ENCODE measurements around the gene DIP2C. TPM values are rescaled to one million over a fixed set of nuclear protein-coding genes. Genes with fewer than 3 reads are reported as not detected.

DIP2C gene
- total RNA-seq, 2 donors from 2014 or later, result 13.0 to 13.7 TPM

- Histone ChIP-seq H3K27me3 (ENCODE audit: control insufficient read depth, insufficient read depth, low read length, poor library complexity, severe bottlenecking) (no peaks in the 10 kb centered on the region), H3K9ac (ENCODE audit: extremely low read depth, low read length, poor library complexity, severe bottlenecking) (no peak overlapping the region), H3K4me3 (ENCODE audit: low read length) (no peak overlapping the region), H3K4me1 (ENCODE audit: control insufficient read depth, insufficient read depth, low read length) (peaks cover 7% of the 10 kb centered on the region), H3K36me3 (ENCODE audit: control insufficient read depth, insufficient read depth, low read length) (no peaks in the 10 kb centered on the region), H3K9me3 (ENCODE audit: control insufficient read depth, low read length) (no peaks in the 10 kb centered on the region), H3K27ac (ENCODE audit: low read depth, low read length) (no peak overlapping the region)
- Mint-ChIP-seq H3K4me3 (no peak overlapping the region), H3K27me3 (ENCODE audit: insufficient read depth) (no peaks in the 10 kb centered on the region), H3K9me3 (no peaks in the 10 kb centered on the region), H3K27ac (no peak overlapping the region), H3K36me3 (ENCODE audit: low read depth) (peaks cover 4% of the 10 kb centered on the region), H3K4me1 (peaks cover 5% of the 10 kb centered on the region)
- DNase-seq, result no peak
- no peak for TF ChIP-seq CTCF (conservative IDR thresholded peaks at IDR 0.05)
- WGBS, 2 experiments (ENCODE audit: insufficient coverage in 1 of 2, insufficient read length in 1 of 2), result 94 to 95% methylated on average over 7 to 12 of the region's 12 CpGs
Observed at GRCh38 chr10:619710-620109, 69.8 kb downstream of the DIP2C start.

GRCh38 chr10:618229-618989 lies 71.1 kb downstream of the DIP2C start:
- Mint-ChIP-seq H3K27ac (no peak overlapping the region), H3K4me3 (no peak overlapping the region), H3K4me1 (peaks cover 6% of the 10 kb centered on the region), H3K36me3 (ENCODE audit: low read depth) (peaks cover 4% of the 10 kb centered on the region), H3K27me3 (ENCODE audit: insufficient read depth) (no peaks in the 10 kb centered on the region), H3K9me3 (no peaks in the 10 kb centered on the region)
- 92 to 96% methylated on average over 12 to 22 of the region's 22 CpGs for WGBS, 2 experiments (ENCODE audit: insufficient coverage in 1 of 2, insufficient read length in 1 of 2)
- DNase-seq, result no peak
- Histone ChIP-seq H3K4me1 (ENCODE audit: control insufficient read depth, insufficient read depth, low read length) (no peaks in the 10 kb centered on the region), H3K27ac (ENCODE audit: low read depth, low read length) (no peak overlapping the region), H3K27me3 (ENCODE audit: control insufficient read depth, insufficient read depth, low read length, poor library complexity, severe bottlenecking) (no peaks in the 10 kb centered on the region), H3K9me3 (ENCODE audit: control insufficient read depth, low read length) (no peaks in the 10 kb centered on the region), H3K4me3 (ENCODE audit: low read length) (no peak overlapping the region), H3K9ac (ENCODE audit: extremely low read depth, low read length, poor library complexity, severe bottlenecking) (no peak overlapping the region), H3K36me3 (ENCODE audit: control insufficient read depth, insufficient read depth, low read length) (no peaks in the 10 kb centered on the region)
- no peak for TF ChIP-seq CTCF (conservative IDR thresholded peaks at IDR 0.05)

GRCh38 chr10:617471-617870 lies 72.0 kb downstream of the DIP2C start:
- Histone ChIP-seq H3K9ac (ENCODE audit: extremely low read depth, low read length, poor library complexity, severe bottlenecking) (no peak overlapping the region), H3K4me3 (ENCODE audit: low read length) (no peak overlapping the region), H3K9me3 (ENCODE audit: control insufficient read depth, low read length) (no peaks in the 10 kb centered on the region), H3K27ac (ENCODE audit: low read depth, low read length) (no peak overlapping the region), H3K27me3 (ENCODE audit: control insufficient read depth, insufficient read depth, low read length, poor library complexity, severe bottlenecking) (no peaks in the 10 kb centered on the region), H3K36me3 (ENCODE audit: control insufficient read depth, insufficient read depth, low read length) (no peaks in the 10 kb centered on the region), H3K4me1 (ENCODE audit: control insufficient read depth, insufficient read depth, low read length) (no peaks in the 10 kb centered on the region)
- H3K27me3 Mint-ChIP-seq (ENCODE audit: insufficient read depth), result no peaks in the 10 kb centered on the region
- DNase-seq, result no peak
- peaks cover 4% of the 10 kb centered on the region for H3K36me3 Mint-ChIP-seq (ENCODE audit: low read depth)
- H3K27ac Mint-ChIP-seq, result no peak overlapping the region
- no peaks in the 10 kb centered on the region for H3K9me3 Mint-ChIP-seq
- no peak for TF ChIP-seq CTCF (conservative IDR thresholded peaks at IDR 0.05)
- H3K4me3 Mint-ChIP-seq, result no peak overlapping the region
- WGBS, 2 experiments (ENCODE audit: insufficient coverage in 1 of 2, insufficient read length in 1 of 2), result 93 to 100% methylated on average over 3 to 10 of the region's 10 CpGs
- peaks cover 6% of the 10 kb centered on the region for H3K4me1 Mint-ChIP-seq
